GM18858 (cell line): ENCODE data around the gene CBX5.
A peak's percentile ranks its signal among the peaks of the same experiment; 100 is the strongest.
"Not testable (repeated sequence)": the region's sequence is repeated elsewhere in the genome, so short reads cannot be mapped to it uniquely, and the experiment has no call there.

Experiments used
- ATAC-seq: cut with Tn5 transposase; IDR thresholded peaks from one replicate; pipeline ENCODE4 v1.9.1; 2021; ENCODE audit not compliant: unreplicated experiment

CBX5 gene

DNA sequence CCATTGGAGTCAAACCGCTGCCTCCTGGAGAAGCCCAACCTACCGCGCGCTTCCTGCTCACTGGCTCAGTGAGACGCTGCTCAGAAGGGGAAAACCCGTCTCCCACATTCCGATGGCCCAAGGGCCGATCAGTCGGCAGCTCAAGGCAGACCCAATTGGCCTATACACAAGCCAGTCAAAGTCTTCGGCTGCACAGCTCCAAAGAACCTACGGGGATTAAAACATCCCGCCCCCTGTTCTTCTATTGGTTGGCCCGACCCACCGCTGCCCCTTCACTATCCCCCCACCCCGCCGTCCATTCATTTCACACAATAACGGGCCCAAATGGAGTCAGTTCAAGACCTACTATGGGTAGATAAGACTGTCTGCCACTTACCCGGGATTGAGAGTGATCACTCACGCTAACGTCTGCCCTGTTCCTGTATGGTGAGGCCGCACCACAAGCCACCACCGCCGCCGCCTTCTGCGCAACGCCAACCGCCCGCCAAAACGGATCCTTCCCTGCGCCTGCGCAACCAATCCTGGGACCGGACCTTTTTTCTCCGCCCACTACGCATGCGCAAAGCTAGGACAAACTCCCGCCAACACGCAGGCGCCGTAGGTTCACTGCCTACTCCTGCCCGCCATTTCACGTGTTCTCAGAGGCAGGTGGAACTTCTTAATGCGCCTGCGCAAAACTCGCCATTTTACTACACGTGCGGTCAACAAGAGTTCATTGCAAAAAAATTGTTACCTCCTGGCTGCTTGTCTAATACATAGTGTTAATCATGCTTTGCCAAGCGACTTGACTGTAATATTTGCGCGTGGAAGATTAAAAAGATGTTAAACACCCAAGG is at the start of gene CBX5:
Gene CBX5, minus strand, starts transcription at position 491 of the 836 bp plus-strand sequence. CDS start 22,472 bp downstream, outside the sequence.
- ATAC-seq = peak; percentile 66

DNA sequence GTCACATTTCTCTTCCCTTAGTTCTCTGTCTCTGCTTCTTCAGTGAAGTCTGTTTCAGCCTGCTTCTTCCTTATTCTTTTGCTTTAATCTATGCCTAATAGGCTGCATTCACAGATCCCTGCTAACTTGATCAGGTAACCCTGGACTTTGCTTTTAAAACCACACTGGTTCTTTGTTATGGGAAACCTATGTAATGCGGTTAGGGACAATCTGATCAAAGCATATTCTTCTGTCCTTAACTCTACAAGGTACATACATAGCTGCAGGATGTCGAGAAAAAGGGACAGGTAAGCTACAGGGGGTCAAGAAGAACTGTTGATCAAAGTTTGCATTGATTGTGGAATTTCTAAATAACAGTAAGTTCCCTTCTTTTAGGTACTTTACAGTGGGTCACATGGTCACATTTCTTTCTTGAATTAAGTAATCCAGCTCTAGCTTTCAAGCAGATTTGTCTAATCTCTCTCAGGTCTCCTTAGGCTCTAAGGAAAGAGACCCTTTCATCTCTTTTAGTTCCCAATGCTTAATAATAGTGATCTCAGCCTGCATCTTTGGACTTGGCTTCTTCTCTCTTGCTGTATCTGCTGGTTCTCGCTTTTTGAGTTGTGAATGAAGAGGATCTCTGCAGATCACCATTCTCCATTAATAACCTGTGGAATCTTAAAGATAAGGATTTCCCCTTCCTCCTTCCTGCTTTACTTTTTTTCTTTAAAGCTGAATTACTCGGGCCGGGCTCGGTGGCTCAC is 48.8 kb upstream of the CBX5 start:
- no peak for ATAC-seq

DNA sequence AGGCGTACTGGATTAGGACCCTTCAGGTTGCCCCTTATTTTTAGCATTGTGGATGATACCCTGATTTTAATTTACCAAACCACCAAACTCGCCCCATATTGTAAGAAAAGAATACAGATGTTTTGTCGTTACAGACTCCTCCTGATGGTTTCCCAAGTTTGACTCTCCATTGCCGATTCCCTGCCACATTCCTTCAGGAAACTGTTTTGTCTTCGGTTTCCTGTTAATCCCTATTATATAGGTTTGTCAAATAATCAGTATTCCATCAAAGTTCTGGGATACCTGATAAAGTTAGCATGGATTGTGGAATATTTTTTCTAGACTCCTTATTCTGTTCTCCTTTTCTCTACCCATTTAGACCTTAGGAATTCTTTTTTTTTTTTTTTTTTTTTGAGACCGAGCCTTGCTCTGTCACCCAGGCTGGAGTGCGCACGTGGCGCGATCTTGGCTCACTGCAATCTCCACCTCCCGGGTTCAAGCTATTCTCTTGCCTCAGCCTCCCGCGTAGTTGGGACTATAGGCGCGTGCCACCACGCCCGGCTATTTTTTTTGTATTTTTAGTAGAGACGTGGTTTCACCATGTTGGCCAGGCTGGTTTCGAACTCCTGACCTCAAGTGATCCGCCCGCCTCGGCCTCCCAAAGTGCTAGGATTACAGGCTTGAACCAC is 45.7 kb upstream of the CBX5 start:
- ATAC-seq = not testable (repeated sequence)

DNA sequence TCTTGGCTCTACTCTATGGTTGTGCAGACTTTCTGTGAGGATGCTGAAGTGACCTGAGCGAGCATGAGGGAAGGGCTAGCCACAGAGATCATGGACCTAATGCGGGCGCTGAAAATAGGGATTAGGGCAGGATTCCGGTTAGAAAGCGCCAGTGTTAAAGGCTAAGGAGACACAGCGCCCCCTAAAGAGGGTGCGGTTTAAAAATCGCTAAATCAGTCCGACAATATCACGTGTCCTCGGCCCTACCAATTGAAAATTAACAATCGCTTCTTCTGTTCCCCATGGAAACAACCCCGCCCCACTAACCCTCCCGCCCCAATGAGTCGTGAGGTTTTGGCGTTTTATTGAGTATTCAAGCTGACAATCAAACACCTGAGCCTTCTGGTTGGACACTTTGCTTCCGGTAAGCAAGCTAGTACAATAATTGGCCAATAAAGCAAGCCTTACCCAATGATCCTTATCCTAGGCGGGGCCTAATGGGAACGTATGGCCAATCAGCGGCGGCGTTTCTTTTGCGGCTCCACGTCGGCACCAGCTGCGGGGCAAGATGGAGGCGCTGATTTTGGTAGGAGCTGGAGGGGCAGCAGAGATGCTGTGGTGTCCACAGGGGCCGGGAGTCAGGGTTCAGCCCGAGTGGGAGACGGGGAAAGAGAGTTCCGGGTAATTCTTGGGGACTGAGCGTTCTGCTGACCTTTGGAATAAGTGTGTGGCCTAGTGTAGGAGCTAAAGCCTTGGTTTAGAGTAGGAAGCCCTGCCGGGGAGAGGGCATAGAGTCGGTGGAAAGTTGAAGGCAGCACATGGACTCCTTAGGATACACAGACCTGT is 44.9 kb upstream of the CBX5 start, which contains the start of gene COPZ1:
Gene COPZ1, plus strand, starts transcription at position 515 of the 825 bp plus-strand sequence. Its CDS starts 33 bp downstream, at position 548.
- peak; percentile 97 for ATAC-seq

DNA sequence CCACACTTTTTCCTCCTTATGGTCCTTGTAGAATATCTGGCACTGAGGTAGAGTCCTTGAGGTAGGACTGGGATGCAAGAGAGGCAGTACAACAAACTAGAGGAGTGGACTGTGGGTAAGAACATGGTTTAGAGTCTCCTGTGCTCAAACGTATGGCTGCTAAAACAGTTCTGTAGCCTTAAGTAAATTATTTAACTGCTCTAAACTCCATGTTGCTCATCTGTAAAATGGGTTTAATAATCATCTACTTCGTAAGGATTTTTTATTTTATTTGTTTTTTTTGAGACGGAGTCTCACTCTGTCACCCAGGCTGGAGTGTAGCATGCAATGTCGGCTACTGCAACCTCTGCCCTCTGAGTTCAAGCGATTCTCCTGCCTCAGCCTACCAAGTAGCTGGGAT is 41.4 kb upstream of the CBX5 start:
- no peak for ATAC-seq

DNA sequence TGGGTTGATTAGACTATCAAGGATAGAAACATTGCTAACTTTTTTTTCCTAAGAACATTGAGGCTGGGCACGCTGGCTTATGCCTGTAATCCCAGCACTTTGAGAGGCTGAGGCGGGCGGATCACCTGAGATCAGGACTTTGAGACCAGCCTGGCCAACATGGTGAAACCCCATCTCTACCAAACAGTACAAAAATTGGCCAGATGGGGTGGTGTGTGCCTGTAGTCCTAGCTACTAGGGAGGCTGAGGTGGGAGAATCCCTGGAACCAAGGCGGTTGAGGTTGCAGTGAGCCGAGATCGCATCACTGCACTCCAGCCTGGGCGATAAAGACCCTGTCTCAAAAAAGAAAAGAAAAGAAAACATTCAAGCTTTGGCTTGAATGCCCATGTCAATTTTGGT is 32.4 kb upstream of the CBX5 start:
- not testable (repeated sequence) for ATAC-seq

DNA sequence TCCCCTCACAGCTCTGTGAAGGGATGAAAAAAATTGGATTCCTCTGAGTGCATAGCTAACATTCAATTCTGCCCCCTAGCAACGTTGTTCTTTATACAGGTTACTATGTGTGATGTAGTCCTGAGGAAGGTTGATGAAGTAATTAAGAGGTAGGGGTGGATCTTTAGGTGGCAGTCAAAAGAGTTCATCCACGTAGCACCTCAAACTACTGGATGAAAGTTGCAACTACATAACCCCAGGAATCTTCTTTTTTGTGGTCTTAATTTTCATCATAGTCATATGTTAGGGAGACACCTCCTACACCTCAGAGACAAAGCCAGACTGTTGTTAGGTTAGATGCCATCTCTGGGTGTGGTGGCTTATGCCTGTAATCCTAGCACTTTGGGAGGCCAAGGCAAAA is 31.1 kb upstream of the CBX5 start:
- ATAC-seq = no peak

DNA sequence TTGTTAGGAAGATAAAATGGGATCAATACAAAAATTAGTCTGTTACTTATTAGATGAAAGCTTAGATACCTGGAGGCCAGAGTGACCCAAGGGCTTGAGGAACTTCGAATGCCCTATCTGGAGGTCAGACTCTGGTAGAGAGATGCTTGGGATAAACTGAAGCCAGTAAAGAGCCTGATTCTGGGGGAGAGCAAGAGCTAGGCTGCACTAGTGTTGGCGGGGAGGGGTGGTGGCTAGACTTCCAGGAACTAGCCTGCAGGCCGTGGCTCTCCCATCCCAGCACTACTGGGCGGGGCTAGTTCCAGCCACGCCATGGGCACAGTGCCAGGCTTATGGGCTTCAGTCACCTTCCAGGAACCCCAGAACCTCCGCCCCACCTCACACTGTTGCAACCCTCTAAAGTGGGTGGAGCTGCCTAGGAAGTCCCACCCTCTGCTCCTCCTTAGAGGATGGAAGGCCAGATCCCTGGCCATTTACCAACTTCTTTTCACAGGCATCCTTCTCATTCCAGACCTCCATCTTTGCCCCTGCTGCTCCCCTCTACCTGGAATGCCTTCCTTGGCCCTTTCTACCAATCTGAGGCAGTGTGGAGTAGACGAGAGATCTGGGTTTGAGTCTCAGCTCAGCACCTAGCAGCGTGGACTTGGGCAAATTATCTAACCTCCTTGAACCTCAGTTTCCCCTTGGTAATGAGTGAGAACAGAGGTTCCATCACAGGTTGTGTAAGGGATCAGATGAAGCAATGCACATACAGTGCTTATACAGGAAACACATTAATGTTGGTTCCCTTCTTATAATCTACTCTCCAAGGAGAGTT is 27.2 kb upstream of the CBX5 start:
- ATAC-seq = no peak

DNA sequence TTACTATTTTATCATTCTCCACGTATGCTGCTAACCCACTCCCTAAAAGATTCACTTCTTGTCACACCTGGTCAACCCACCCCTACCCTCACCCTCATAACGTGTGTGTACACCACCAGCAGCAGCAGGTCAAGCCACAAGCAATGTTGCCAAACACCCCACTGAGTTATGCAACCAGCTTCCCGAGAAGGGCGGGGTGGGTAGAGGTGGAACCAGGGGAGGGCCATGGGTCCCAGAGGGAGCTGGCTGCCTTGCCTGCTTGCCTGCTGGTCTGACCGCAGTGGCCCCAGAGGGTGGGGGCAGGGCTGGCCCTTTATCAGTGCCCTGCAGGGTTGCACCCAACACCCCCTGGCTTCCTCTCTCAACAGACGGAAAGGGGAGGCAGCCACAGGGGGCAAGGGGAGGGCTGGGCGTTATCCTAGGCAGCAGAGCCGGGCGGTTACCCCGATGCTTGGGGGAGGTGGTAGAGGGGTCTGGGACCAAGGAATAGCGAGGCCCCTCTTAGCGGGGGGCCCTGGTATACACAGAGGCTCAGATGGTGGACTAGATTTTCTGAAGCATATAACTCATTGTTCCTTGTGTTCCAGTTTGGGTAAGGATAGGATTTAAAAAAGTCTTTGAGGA is 24.4 kb upstream of the CBX5 start:
- ATAC-seq = no peak

DNA sequence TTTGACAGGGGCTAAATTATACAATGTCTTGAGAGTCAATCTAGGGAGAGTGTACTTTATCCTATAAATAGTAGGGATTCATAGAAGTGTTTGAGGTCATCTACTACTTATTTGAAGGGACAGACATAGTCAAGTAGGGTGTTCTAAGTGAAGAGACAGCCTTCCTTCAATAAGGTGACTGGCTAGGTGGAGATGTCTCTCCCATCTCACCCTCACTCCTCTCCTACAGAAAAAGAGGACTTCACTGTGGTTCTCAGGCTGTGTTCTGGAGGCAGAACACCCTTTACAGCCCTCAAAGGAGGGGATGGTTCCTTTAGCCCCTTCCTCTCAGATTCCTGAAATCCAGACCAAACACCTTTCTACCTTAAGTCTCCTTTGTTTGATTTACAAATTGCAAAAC is 23.7 kb upstream of the CBX5 start:
- no peak for ATAC-seq

DNA sequence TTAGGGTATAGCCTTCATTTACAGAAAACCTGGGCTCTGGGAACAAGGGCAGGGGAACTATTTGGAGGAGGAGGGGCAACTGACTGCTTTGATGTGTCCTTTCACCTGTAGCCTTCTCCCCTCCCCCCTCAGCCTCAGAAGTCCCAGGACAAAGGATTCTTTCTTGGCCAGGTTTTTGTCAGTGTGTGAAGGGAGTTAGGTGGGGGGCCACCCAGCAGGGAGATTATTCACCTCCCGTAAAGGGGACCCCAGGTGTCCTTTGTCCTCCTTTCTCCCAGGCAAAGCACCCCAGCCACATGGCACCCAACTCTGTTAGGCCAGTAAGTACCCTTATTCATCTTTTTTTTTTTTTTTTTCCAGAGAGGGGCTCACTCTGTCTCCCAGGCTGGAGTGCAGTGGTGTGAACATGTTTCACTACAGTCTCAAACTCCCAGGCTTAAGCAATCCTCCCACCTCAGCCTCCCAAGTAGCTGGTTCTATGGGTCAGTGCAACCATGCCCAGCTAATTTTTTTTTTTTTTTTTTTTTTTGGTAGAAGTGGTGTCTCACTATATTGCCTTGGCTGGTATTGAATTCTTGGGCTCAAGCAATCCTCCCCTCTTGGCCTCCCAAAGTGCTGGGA is 21.6 kb upstream of the CBX5 start:
- ATAC-seq = no peak

DNA sequence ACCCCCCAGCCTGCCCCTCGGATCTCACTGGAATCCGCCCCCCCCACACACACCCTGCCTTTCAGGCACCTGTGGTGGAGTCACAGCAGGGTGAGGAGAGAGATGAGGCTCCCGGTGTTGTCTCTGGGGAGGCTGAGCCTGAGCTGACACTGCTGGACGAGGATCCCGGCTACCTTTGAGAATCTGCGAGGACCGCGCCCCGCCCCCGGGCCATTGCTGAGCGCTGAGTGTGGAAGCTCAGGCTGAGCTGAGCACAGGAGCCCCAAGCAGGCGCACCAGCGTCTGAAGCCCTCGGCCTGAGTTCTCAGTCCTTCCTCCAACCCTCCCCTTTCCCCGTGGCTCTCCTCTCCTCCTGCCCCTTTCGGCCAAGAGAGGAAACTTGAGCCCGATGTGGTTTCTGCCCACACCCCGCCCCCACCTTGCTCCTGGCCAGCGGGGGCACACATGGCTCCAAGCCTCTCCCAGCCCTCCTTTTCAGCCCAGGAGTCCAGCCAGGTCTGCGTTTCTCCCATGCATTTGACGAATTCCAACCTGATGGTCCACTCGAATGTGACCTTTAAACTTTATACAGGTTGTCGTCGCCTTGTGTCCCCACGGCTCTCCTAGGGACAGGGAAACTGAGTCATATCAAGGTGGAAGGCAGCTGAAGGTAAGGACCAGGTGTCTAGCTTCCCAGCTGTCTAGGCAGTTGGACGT is 21.0 kb upstream of the CBX5 start, which contains the start of gene NFE2:
Gene NFE2, minus strand, starts transcription at position 284 of the 696 bp plus-strand sequence. CDS start 5,767 bp downstream, outside the sequence.
- ATAC-seq = no peak

DNA sequence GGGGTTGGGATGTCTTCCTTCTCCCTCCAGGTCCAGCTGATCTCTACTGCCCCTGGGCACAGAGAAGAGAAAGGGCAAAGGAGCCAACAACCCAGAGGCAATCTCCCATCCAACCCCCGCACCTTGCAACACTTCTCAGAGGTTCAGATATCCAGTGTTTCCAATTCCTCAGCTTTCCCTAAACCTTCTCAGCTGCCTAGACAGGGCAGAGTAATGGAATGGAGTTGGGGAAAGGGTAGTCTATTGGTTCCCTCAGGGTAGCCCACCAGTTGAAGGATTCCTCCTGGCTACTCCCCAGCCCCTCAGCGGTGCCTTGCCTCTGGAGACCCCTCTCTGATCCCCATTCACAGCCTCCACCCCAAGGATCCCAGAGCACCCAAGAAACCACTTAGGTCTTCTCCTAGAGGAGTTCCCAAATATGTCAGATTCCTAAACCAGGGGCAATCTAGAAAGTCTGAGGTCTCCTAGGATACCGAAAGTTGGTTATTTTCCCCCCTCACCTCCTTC is 20.4 kb upstream of the CBX5 start:
- ATAC-seq = no peak

DNA sequence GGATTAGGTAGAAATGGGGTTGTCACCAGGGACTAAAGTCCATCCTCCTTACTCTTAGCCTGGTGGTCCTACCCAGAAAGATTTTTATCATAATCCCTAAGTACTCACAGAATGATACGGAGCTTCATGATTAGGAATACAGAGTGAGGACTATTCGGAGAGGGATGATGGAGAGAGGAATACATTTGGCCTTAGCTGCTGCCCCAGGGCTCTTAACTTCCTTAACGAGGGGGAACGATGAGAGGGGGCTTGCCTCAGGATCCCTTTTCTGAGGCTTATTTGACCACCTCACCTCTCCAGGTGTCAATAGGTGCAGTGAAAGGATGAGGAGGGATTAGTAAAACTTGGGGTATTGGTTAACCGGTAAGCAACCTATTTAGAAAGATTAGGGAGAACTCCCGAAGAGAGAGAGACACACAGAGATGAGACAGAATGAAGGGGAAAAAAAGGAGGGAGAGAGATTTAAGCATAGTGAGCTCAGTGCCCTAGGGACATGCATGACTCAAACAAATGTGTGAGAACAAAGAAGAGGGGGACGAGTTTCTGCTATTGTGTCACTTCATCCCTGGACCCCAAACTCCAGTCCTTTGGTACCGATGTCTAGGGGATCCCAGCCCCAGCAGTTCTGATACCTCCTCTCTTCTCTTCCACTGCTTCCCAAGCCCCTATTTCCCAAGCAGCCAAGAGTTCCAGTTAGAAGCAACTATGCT is 19.7 kb upstream of the CBX5 start:
- ATAC-seq = no peak

DNA sequence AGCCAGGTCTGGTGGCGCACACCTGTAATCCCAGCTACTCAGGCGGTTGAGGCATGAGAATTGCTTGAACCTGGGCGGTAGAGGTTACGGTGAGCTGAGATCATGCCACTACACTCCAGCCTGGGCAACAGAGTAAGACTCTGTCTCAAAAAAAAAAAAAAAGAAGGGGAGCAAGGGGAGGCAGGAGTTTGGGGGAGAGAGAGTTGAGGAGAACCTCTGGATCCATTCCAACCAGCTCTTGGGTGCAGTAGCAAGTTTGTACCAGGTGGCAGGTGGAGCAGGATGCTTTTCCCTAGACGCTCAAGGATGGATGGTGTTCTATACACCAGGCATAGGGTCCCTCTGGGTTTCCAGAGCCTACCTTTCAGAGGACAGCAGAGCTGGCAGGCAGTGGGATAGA is 19.0 kb upstream of the CBX5 start:
- no peak for ATAC-seq

DNA sequence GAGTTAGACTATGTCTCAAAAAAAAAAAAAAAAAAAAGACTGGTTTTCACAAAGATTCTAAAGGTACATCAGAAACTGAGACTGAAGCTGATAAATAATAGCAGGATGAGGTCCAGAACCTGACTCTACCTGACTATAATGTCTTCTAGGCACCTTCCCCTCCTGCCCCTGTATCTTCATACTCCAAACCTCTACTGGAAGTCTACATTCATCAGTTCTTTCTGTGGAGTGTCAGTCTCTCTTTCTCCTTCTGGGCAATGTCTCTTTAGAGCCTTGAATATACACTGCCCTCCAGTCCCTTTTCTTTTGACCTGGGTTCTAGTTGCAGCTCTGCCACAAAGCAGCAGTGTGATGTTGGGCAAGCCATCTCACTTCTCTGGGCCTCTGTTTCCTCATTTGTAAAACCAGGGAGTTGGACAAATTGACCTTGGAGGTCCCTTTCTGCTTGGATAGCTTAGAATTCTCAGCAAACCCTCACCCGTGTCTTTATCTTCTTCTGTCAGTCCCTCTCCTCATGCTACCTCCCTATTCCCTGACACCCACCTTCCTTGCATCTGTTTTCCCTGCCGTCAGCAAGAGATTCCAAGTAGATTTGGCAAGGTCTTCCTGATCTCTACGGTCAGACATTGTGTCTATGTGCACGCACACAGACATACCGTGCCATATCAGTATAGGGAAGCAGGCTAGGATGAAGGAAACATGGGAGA is 16.6 kb upstream of the CBX5 start:
- no peak for ATAC-seq
